Endothelial cell of umbilical vein (primary cell): ENCODE measurements around the gene FAM186B. TPM values are rescaled to one million over a fixed set of nuclear protein-coding genes. Genes with fewer than 3 reads are reported as not detected.

Source experiments
- BruUV-seq: library from RNA; stranded (reverse); fragments of 400-500 nt; replicated peaks from 2 replicates; lab custom pipeline; 2021; lab: Mats Ljungman, UMichigan
- CTCF ChIA-PET: fragments of 300-600, 350-600 bp; sonication (Branson Sonifier 250); formaldehyde crosslinking; loops from one replicate; lab custom pipeline; 2021; ENCODE audit warnings: antibody characterized with exemption, inconsistent platforms; lab: Charles Lee
- POLR2A ChIA-PET: fragments of 300-600, 350-600 bp; sonication (Branson Sonifier 250); formaldehyde crosslinking; loops from one replicate; lab custom pipeline; 2021; ENCODE audit warnings: antibody characterized with exemption, inconsistent platforms; lab: Charles Lee
- DNase-seq: peaks from one replicate; pipeline ENCODE4 v3.0.0-alpha.2; 2011; ENCODE audit warnings: low read depth, low spot score
- FAIRE-seq: peaks from 2 replicates; lab custom pipeline; 2011; peaks lifted over from hg19 to GRCh38; lab: Jason Lieb, UNC
- H2AFZ ChIP-seq: 2 replicates; pipeline ENCODE4 v1.6.0; 2012; ENCODE audit warnings: low read depth, low read length, control low read depth, inconsistent platforms
- H3K27ac ChIP-seq: 2 replicates; pipeline ENCODE4 v1.5.1; 2011; ENCODE audit warnings: low read depth, mild to moderate bottlenecking, control low read depth, low read length, moderate library complexity; ENCODE audit not compliant: insufficient read depth
- H3K27me3 ChIP-seq, 2 experiments: 2 replicates each; pipeline versions ENCODE4 v1.6.0 to v1.6.1; 2011; ENCODE audit warnings: low read length in 2 of 2, mixed read lengths in 1 of 2; ENCODE audit not compliant: control insufficient read depth in 2 of 2, insufficient read depth in 2 of 2
- H3K36me3 ChIP-seq, 2 experiments: 2 replicates in 1 of 2; 3 replicates in 1 of 2; pipeline ENCODE4 v1.5.1; 2011; ENCODE audit warnings: low read length in 2 of 2, mild to moderate bottlenecking in 1 of 2, moderate library complexity in 1 of 2; ENCODE audit not compliant: control insufficient read depth in 2 of 2, insufficient read depth in 2 of 2; ENCODE audit errors: extremely low read depth in 1 of 2
- H3K4me1 ChIP-seq: 3 replicates; pipeline ENCODE4 v1.5.1; 2011; ENCODE audit warnings: mild to moderate bottlenecking, low read length; ENCODE audit not compliant: control insufficient read depth, insufficient read depth; ENCODE audit errors: extremely low read depth
- H3K4me2 ChIP-seq: 2 replicates; pipeline ENCODE4 v1.6.1; 2011; ENCODE audit warnings: low read length, control low read depth, mixed read lengths; ENCODE audit not compliant: insufficient read depth
- H3K4me3 ChIP-seq, 3 experiments: fragments of 200-600 bp in 1 of 3; sonication (generic), shearing (Covaris generic) in 1 of 3; replicated peaks in 1 of 3; 2 replicates each; pipeline ENCODE4 v1.5.1; 2011 to 2016; ENCODE audit warnings: control low read depth in 3 of 3, low read length in 3 of 3, mild to moderate bottlenecking in 2 of 3, inconsistent platforms in 1 of 3, low read depth in 1 of 3, moderate library complexity in 1 of 3; ENCODE audit not compliant: insufficient read depth in 1 of 3
- H3K79me2 ChIP-seq: 2 replicates; pipeline ENCODE4 v1.6.0; 2012; ENCODE audit warnings: low read length, inconsistent platforms; ENCODE audit not compliant: control insufficient read depth, insufficient read depth
- H3K9ac ChIP-seq: replicated peaks from 2 replicates; pipeline ENCODE3; 2011; ENCODE audit warnings: low read length, control low read depth; ENCODE audit not compliant: insufficient read depth; ENCODE audit errors: extremely low read depth
- H3K9me1 ChIP-seq: replicated peaks from 3 replicates; pipeline ENCODE4 v1.6.0; 2011; ENCODE audit warnings: mild to moderate bottlenecking, low read length; ENCODE audit not compliant: control insufficient read depth, insufficient read depth; ENCODE audit errors: extremely low read depth
- H3K9me3 ChIP-seq: replicated peaks from 2 replicates; pipeline ENCODE4 v1.5.1; 2012; ENCODE audit warnings: low read length, inconsistent platforms; ENCODE audit not compliant: control insufficient read depth, insufficient read depth
- H4K20me1 ChIP-seq: replicated peaks from 2 replicates; pipeline ENCODE3; 2011; ENCODE audit warnings: mild to moderate bottlenecking, low read length; ENCODE audit not compliant: control insufficient read depth, insufficient read depth; ENCODE audit errors: extremely low read depth
- CTCF ChIP-seq, 2 donors: IDR thresholded peaks; 1 replicate in 1 of 2; 2 replicates in 1 of 2; pipeline ENCODE4 v1.5.1; 2011; ENCODE audit warnings: low read length in 2 of 2, mild to moderate bottlenecking in 2 of 2, moderate library complexity in 2 of 2, control low read depth in 1 of 2, inconsistent platforms in 1 of 2, low read depth in 1 of 2; ENCODE audit not compliant: insufficient read depth in 1 of 2; ENCODE audit errors: extremely low read depth in 1 of 2
- EZH2 ChIP-seq: IDR thresholded peaks from 2 replicates; pipeline ENCODE4 v1.6.1; 2012; ENCODE audit warnings: borderline replicate concordance, low read depth, mild to moderate bottlenecking, moderate library complexity, low read length, inconsistent platforms; ENCODE audit not compliant: severe bottlenecking
- FOS ChIP-seq: IDR thresholded peaks from 2 replicates; pipeline ENCODE4 v1.6.1; 2011; ENCODE audit warnings: mild to moderate bottlenecking, low read length, moderate library complexity, borderline replicate concordance; ENCODE audit not compliant: insufficient read depth
- GATA2 ChIP-seq: IDR thresholded peaks from 2 replicates; pipeline ENCODE4 v1.7.0; 2011; ENCODE audit warnings: low read depth, mild to moderate bottlenecking, moderate library complexity, mixed read lengths, low read length; ENCODE audit not compliant: insufficient read length, insufficient read depth
- JUN ChIP-seq: IDR thresholded peaks from 2 replicates; pipeline ENCODE4 v1.6.1; 2011; ENCODE audit warnings: borderline replicate concordance, low read depth; ENCODE audit not compliant: insufficient read length, insufficient read depth
- MYC ChIP-seq: IDR thresholded peaks from one replicate; pipeline ENCODE4 v1.6.1; 2011; ENCODE audit warnings: mild to moderate bottlenecking, low read depth, low read length
- POLR2A ChIP-seq: IDR thresholded peaks from 2 replicates; pipeline ENCODE4 v1.6.1; 2012; ENCODE audit warnings: low read depth, mild to moderate bottlenecking, control low read depth, low read length
- POLR2AphosphoS5 ChIP-seq: IDR thresholded peaks from 2 replicates; pipeline ENCODE4 v1.6.1; 2012; ENCODE audit warnings: low read depth, mild to moderate bottlenecking, control low read depth, low read length, moderate library complexity; ENCODE audit not compliant: insufficient read depth
- dilution Hi-C: fragments of 300-500 bp; cut with MboI; formaldehyde crosslinking; loops from one replicate; pipeline ENCODE4 v1.15.0; 2019; ENCODE audit warnings: low sequenced_read_pairs; ENCODE audit not compliant: extremely low pct_ligation_motif_present
- intact Hi-C: fragments of 100-400 bp; cut with micrococcal nuclease; formaldehyde crosslinking; loops from one replicate; pipeline ENCODE4 v1.10.0; 2022
- polyA plus RNA-seq, 4 experiments: library from polyadenylated mRNA; depleted of rRNA in 3 of 4; stranded (reverse) in 3 of 4; unstranded in 1 of 4; fragments of >200 nt; gene quantifications; 2 replicates each; pipeline versions ENCODE4 v1.2.1 to v1.2.3, GENCODE V29; 2011 to 2012; ENCODE audit warnings: missing spikeins in 1 of 4
- total RNA-seq: library from RNA; stranded (reverse); gene quantifications from 2 replicates; pipeline ENCODE4 v1.2.3, GENCODE V29; 2021
- TF ChIP-seq, protein P1 (sequence below): IDR thresholded peaks from 2 replicates; pipeline ENCODE4 v1.6.1; 2011; ENCODE audit not compliant: insufficient read depth, insufficient read length

The FAM186B gene
- total and polyA plus RNA-seq, 2 donors (not counting 3 experiments of a cell fraction or from before 2014, with no cell fraction given) = 0.10 to 0.33 TPM

- intact Hi-C loops (no loop called here), dilution Hi-C loops (no loop called here)
- Histone ChIP-seq H3K9me1 (no peaks in the 10 kb centered on the region), H3K4me2 (no peak overlapping the region), H3K27ac (no peak overlapping the region), H2AFZ (no peak overlapping the region), H4K20me1 (no peaks in the 10 kb centered on the region), H3K27me3 (no peaks in the 10 kb centered on the region), H3K9me3 (no peaks in the 10 kb centered on the region), H3K79me2 (no peaks in the 10 kb centered on the region), H3K36me3 (no peaks in the 10 kb centered on the region), H3K4me1 (peaks cover 12% of the 10 kb centered on the region), H3K4me3 (no peak overlapping the region), H3K9ac (no peak overlapping the region)
- TF ChIP-seq FOS = no peak
- TF ChIP-seq, protein P1, sequence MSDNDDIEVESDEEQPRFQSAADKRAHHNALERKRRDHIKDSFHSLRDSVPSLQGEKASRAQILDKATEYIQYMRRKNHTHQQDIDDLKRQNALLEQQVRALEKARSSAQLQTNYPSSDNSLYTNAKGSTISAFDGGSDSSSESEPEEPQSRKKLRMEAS = no peak
- no peak for TF ChIP-seq GATA2
- TF ChIP-seq POLR2AphosphoS5 = no peak
- TF ChIP-seq MYC = no peak
- TF ChIP-seq CTCF (IDR thresholded peaks at IDR 0.05; ENCODE audit: extremely low read depth in 1 of 2, insufficient read depth in 1 of 2, low read depth in 1 of 2, low read length in 2 of 2) = no peak
- TF ChIP-seq POLR2A = no peak
- TF ChIP-seq JUN = no peak
- TF ChIP-seq EZH2 = no peak
- FAIRE-seq = no peak
- DNase-seq = no peak
- CTCF ChIA-PET = interaction anchor here (2.2 kb wide), 1 partner anchor 9 kb away, joined by 5 read pairs; no protein-coding TSS in a partner anchor
- POLR2A ChIA-PET = interaction anchor here (0.7 kb wide), 1 partner anchor 69 kb away, joined by 4 read pairs; no protein-coding TSS in a partner anchor
- BruUV-seq = no TSS peak
Observed at GRCh38 chr12:49632986-49633702, 27.7 kb upstream of the FAM186B start.
